Measurements from ENCODE around the gene RNF44.

GRCh38 chr5:176560364-176560763 lies 23.2 kb upstream of the RNF44 start:
- no peak for TF ChIP-seq CTCF (IDR thresholded peaks at IDR 0.05)
- no peak for TF ChIP-seq POLR2A (IDR thresholded peaks at IDR 0.05)

All from heart left ventricle (tissue), 13 donors.